ENCODE results near the gene ATP11B. TPM values are rescaled to one million over a fixed set of nuclear protein-coding genes. Genes with fewer than 3 reads are reported as not detected.

The ATP11B gene
- total RNA-seq, 1 experiment from 2014 or later = 31.7 TPM

- H3K4me3 ChIP-seq = no peak overlapping the region
- no peak for DNase-seq
- no peaks in the 10 kb centered on the region for H3K27me3 ChIP-seq
- H3K9me3 ChIP-seq = no peaks in the 10 kb centered on the region
- peaks cover 8% of the 10 kb centered on the region; the same call in 1 of the 2 replicates for H3K36me3 ChIP-seq
These were observed 120.6 kb downstream of the ATP11B start for GRCh38 chr3:182913889-182914288.

GRCh38 chr3:182914341-182914740 is 121.0 kb downstream of the ATP11B start:
- Histone ChIP-seq H3K4me3 (no peak overlapping the region), H3K9me3 (no peaks in the 10 kb centered on the region), H3K36me3 (peaks cover 7% of the 10 kb centered on the region; the same call in 1 of the 2 replicates), H3K27me3 (no peaks in the 10 kb centered on the region)
- no peak for DNase-seq

- Histone ChIP-seq H3K36me3 (peaks cover 4% of the 10 kb centered on the region), H3K4me3 (no peak overlapping the region), H3K9me3 (no peaks in the 10 kb centered on the region), H3K27me3 (no peaks in the 10 kb centered on the region)
- DNase-seq = no peak
These were observed 123.8 kb downstream of the ATP11B start for GRCh38 chr3:182917134-182917533.

GRCh38 chr3:182919866-182920357 is 126.6 kb downstream of the ATP11B start:
- DNase-seq = no peak
- no peaks in the 10 kb centered on the region for H3K9me3 ChIP-seq

DNA sequence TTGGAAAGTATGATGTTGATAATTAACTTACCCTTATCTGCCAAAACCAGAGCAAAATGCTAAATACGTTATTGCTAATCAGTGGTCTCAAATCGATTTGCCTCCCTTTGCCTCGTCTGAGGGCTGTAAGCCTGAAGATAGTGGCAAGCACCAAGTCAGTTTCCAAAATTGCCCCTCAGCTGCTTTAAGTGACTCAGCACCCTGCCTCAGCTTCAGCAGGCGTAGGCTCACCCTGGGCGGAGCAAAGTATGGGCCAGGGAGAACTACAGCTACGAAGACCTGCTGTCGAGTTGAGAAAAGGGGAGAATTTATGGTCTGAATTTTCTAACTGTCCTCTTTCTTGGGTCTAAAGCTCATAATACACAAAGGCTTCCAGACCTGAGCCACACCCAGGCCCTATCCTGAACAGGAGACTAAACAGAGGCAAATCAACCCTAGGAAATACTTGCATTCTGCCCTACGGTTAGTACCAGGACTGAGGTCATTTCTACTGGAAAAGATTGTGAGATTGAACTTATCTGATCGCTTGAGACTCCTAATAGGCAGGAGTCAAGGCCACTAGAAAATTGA is 127.3 kb downstream of the ATP11B start:
- H3K4me3 ChIP-seq = no peak overlapping the region
- no peaks in the 10 kb centered on the region for H3K9me3 ChIP-seq
- no peaks in the 10 kb centered on the region for H3K27me3 ChIP-seq
- DNase-seq = no peak
- H3K36me3 ChIP-seq = no peaks in the 10 kb centered on the region; the same call in 1 of the 2 replicates

More at GRCh38 chr3:182919866-182920357, 126.6 kb downstream of the ATP11B start:
- Histone ChIP-seq H3K36me3 (no peaks in the 10 kb centered on the region; the same call in 1 of the 2 replicates), H3K27me3 (no peaks in the 10 kb centered on the region), H3K4me3 (no peak overlapping the region)

DNA sequence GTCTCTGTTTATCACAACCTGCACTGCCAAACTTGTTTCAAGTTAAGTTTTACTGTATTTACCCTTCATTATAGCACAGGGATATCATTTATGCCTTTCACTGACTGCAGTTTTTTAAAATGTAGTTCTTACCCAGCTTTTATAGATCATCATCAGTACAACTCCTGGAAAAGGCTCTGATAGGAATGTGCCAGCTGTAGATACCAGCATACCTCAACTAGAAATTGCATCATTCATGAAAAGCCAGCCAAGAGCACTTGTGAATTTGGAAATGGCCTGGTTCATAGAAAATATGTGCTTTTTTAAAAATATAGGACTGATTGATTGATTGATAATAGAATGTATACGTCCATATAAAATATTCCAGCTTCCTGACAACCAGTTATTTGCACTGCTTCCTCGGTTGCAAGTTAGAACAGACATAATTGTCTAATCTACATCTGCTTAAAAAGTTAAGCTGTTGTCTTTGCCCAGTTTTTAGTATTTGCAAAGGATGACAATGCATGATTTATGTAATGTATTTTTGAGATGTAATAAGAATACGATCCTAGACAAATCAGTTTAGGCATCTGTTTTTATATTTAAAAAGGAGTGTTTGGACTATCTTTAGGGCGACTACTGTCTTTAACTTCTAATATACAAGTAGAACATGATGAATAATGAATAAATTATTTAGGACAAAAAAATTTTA is 128.5 kb downstream of the ATP11B start:
- no peaks in the 10 kb centered on the region for H3K9me3 ChIP-seq
- DNase-seq = no peak

GRCh38 chr3:182925330-182925943 is 132.1 kb downstream of the ATP11B start:
- H3K27me3 ChIP-seq = no peaks in the 10 kb centered on the region
- H3K36me3 ChIP-seq = peaks cover 3% of the 10 kb centered on the region; the same call in 1 of the 2 replicates
- H3K9me3 ChIP-seq = no peaks in the 10 kb centered on the region
- H3K4me3 ChIP-seq = no peak overlapping the region
- DNase-seq = no peak

More for the DNA sequence above, 128.5 kb downstream of the ATP11B start:
- no peak overlapping the region for H3K4me3 ChIP-seq
- H3K36me3 ChIP-seq = peaks cover 3% of the 10 kb centered on the region; the same call in 1 of the 2 replicates
- no peaks in the 10 kb centered on the region for H3K27me3 ChIP-seq

DNA sequence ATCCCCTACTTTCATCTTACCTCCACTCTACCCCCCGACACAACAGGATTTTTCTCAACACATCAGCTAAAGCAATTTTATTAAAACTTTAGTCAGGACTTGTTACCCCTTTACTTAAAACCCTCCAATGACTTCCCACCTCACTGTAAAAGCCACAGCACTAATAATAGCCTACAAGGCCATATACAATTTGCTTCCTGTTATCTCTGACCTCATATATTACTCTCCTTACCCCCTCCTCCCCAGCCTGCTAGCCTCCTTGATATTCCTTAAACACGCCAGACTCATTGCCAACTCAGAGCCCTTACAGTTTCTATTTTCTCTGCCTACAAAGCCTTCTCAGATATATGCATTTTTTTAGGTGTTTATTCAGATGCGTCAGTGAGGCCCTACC is 132.6 kb downstream of the ATP11B start:
- Histone ChIP-seq H3K36me3 (peaks cover 3% of the 10 kb centered on the region; the same call in 1 of the 2 replicates), H3K27me3 (no peaks in the 10 kb centered on the region), H3K9me3 (no peaks in the 10 kb centered on the region), H3K4me3 (no peak overlapping the region)
- DNase-seq = no peak

DNA sequence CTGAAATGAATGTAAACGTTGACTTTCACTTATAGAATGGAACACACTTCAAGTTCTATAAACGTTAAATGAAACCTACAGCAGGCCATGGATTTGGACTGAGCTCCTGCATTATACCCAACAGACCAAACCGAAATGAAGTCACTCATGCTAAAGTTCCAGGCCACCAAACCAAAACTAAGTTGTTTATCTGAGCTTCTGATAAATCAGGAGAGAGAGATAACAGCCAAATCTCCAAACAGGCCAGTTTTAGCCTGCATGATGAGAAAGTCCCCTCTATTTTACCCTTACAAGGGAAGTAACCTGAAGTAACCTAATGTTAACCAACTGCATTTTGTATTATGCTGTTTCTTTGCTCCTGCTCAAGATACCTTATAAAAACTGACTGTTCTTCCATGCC is 142.5 kb downstream of the ATP11B start:
- no peaks in the 10 kb centered on the region for H3K27me3 ChIP-seq
- no peaks in the 10 kb centered on the region; the same call in 1 of the 2 replicates for H3K9me3 ChIP-seq
- no peak overlapping the region for H3K4me3 ChIP-seq
- H3K36me3 ChIP-seq = peaks cover 20% of the 10 kb centered on the region
- no peak for DNase-seq

DNA sequence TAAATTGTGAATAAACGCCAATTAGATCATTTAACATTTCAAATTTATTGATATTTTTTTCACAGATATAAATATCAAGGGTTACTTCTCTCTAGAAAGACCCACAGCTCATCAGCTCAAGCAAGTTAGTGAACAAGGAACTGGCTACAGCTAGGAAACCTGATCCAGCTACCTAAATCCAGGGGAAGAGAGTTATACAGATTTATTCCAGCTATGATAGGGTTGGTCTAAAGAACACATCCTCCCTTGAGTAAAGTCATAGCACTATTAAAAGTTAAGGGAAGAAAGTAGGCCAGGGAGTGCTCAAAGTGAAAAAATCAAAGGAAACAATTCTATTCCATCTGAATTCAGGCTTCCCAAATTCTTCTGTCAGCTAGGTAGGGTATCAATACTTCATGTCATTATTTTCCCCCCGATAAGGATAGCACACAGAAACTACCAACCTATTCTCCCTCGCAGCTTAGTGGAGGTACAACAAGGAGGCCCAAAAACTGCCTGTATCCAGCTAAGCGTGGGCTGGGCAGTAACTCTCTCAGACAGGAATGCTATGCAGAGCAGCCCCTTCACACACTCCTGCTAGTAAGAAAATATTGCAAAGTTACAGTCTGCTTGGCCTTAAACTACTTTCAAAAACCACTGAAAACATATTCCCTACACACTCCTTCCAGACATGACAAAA is 143.1 kb downstream of the ATP11B start:
- DNase-seq = no peak
- Histone ChIP-seq H3K27me3 (no peaks in the 10 kb centered on the region), H3K9me3 (no peaks in the 10 kb centered on the region; the same call in 1 of the 2 replicates), H3K4me3 (no peak overlapping the region), H3K36me3 (peaks cover 22% of the 10 kb centered on the region)

GRCh38 chr3:182936918-182937285 is 143.6 kb downstream of the ATP11B start:
- H3K4me3 ChIP-seq = no peak overlapping the region
- no peaks in the 10 kb centered on the region for H3K27me3 ChIP-seq
- no peak for DNase-seq
- H3K36me3 ChIP-seq = peaks cover 20% of the 10 kb centered on the region; the same call in 1 of the 2 replicates
- no peaks in the 10 kb centered on the region; the same call in 1 of the 2 replicates for H3K9me3 ChIP-seq

DNA sequence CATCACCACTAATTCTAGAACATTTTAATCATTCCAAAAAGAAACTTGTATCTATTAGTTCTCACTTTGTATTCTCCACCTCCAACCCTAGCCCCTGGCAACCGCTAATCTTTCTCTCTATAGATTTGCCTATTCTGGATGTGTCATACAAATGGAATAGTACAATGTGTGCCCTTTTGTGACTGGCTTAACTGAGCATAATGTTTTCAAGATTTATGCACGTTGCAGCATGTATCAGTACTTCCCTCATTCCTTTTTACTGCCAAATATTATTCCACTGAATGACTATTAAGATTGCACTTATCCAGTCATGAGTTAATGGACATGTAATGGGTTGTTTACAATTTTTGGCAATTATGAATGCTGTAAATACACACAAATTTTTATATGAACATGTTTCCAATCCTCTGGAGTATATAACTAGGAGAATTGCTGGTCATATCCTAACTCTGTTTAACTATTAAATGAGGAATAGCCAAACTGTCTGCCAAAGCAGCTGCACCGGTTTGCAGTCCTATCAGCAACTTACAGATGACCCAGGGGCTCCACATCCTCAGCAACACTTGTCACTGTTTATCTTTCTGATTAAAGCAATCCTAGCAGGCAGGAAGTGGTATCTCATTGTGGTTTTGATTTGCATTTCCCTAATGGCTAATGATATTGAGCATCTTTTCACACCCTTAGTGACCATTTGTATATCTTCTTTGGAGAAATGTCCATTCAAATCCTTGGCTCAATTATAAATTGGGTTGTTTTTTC is 144.2 kb downstream of the ATP11B start:
- no peak for DNase-seq
- Histone ChIP-seq H3K9me3 (no peaks in the 10 kb centered on the region; the same call in 1 of the 2 replicates), H3K4me3 (no peak overlapping the region), H3K36me3 (peaks cover 21% of the 10 kb centered on the region), H3K27me3 (no peaks in the 10 kb centered on the region)

DNA sequence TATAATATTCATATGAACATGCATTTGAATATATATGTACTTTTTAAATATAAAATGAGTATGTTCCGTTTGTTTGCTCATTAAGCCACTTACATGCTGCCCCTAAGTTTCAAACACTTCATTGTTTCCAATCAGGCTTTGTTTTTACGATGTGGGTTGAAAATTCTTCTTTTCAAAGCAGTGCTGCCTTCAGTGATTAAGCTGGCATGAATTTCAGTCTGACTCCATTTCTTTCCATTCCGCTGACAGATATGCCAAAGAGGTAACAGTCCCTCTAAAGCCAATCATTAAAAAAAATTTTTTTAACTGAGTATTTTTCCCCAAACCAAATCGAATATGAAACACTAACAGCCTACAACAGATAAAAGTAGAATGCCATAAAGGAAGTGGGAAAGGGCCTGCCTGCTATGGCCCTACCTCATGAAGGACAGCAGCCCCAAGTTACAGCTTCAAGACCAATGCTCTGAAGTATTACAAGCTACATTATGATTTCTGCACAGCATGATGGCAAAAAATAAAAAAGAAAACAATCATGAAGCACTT is 147.0 kb downstream of the ATP11B start:
- no peaks in the 10 kb centered on the region for H3K27me3 ChIP-seq
- DNase-seq = no peak
- H3K36me3 ChIP-seq = peaks cover 32% of the 10 kb centered on the region
- H3K9me3 ChIP-seq = no peaks in the 10 kb centered on the region
- H3K4me3 ChIP-seq = no peak overlapping the region

DNA sequence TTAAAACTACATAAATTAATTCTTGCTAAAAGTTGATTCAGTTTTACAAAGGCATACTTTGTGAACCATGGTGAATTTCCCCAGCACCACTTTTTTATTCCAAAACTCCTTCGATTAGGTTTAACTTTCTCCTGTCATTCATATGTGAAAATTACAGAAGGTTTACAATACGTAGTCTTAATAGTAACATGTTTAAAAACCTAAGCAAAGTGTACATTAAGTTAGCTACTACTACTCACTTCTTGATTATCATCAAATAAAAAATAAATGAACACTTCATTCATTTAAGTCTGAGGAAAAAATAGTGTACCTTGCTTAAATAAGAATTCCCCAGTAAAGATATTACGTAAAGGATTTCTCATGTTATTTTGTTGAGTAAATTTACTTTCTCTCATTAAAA is 148.4 kb downstream of the ATP11B start:
- Histone ChIP-seq H3K4me3 (no peak overlapping the region), H3K27me3 (no peaks in the 10 kb centered on the region), H3K9me3 (no peaks in the 10 kb centered on the region), H3K36me3 (peaks cover 40% of the 10 kb centered on the region)
- DNase-seq = no peak

DNA sequence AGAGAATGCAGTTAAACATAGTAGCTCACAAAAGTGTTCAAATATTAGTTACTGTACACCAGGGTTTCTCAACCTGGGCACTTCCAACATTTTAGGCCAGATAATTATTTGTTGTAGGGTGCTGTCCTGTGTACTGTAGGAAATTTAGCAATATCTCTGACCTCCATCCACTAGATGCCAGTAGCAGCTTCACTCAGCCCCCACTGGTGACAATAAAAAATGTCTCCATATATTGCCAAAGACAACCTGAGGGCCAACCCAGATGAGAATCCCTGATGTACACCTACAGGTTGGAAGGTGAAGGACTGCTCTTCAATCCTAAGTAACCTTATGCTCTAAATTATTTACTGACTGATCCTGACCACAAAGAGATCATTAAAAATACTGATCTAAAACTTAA is 154.6 kb downstream of the ATP11B start:
- Histone ChIP-seq H3K4me3 (no peak overlapping the region), H3K9me3 (no peaks in the 10 kb centered on the region), H3K27me3 (no peaks in the 10 kb centered on the region), H3K36me3 (peaks cover 28% of the 10 kb centered on the region)
- no peak for DNase-seq

- H3K36me3 ChIP-seq = peaks cover 28% of the 10 kb centered on the region
- H3K9me3 ChIP-seq = no peaks in the 10 kb centered on the region
- no peak for DNase-seq
- no peak overlapping the region for H3K4me3 ChIP-seq
- no peaks in the 10 kb centered on the region for H3K27me3 ChIP-seq
These were observed 155.0 kb downstream of the ATP11B start for GRCh38 chr3:182948305-182948704.

All from MG63 (cell line).